ENCODE data around the gene SIGLEC14. TPM values are rescaled to one million over a fixed set of nuclear protein-coding genes. Genes with fewer than 3 reads are reported as not detected.

SIGLEC14 gene
- total RNA-seq, 4 donors from 2014 or later = 0.22 to 6.2 (median 1.7) TPM; not detected in 1

- 92 to 95% methylated on average over 8 of the region's 8 CpGs for WGBS, 2 donors
- intact Hi-C loops (cut with DNase I) = loop anchor here (5.0 kb wide), 1 partner anchor 488 kb away; the partner anchor contains the start of gene CTU1
- DNase-seq = no peak
Observed at GRCh38 chr19:51595190-51596175, 51.1 kb downstream of the SIGLEC14 start.

DNA sequence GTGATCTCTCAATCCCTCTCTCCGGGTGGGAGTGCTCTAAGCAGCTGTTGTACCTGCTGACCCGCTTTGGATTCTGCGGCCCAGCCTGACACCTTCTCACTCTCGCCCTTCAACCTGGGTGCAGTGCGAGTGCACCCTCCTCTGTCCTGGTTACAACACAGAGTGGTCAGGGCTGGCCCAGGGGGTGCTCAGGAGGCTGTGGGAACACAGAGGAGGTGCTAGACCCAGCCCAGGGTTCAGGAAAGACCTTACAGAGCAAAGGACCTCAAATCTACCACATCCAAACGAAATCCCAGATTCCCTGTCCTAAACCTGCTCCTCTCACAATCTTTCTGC, 51.9 kb downstream of the SIGLEC14 start:
- intact Hi-C loops (cut with DNase I) = loop anchor here (5.0 kb wide), 1 partner anchor 487 kb away; the partner anchor contains the start of gene CTU1
- TF ChIP-seq POLR2A (IDR thresholded peaks at IDR 0.05) (peak in 1 of 2 donors; percentile 12), CTCF (IDR thresholded peaks at IDR 0.05) (no peak)
- peak overlapping the region in 1 of 3 donors; percentile 10 for H3K27ac ChIP-seq
- H3K9me3 ChIP-seq = no peaks in the 10 kb centered on the region
- H3K36me3 ChIP-seq = no peaks in the 10 kb centered on the region
- H3K4me3 ChIP-seq (replicated peaks in 1 of 3) = peak overlapping the region; percentile 26 to 65 (median 40)
- peaks cover 8 to 9% of the 10 kb centered on the region in 2 donors for H3K4me1 ChIP-seq
- 5 to 8% methylated on average over 6 of the region's 6 CpGs for WGBS, 2 donors
- DNase-seq = no peak
- no peaks in the 10 kb centered on the region for H3K27me3 ChIP-seq

More at GRCh38 chr19:51595190-51596175, 51.1 kb downstream of the SIGLEC14 start:
- peaks cover 8 to 9% of the 10 kb centered on the region in 2 donors for H3K4me1 ChIP-seq
- H3K27ac ChIP-seq = no peak overlapping the region
- H3K27me3 ChIP-seq = no peaks in the 10 kb centered on the region
- H3K9me3 ChIP-seq = no peaks in the 10 kb centered on the region
- TF ChIP-seq POLR2A (IDR thresholded peaks at IDR 0.05) (no peak), CTCF (IDR thresholded peaks at IDR 0.05) (no peak)
- H3K36me3 ChIP-seq = no peaks in the 10 kb centered on the region
- H3K4me3 ChIP-seq (replicated peaks in 1 of 3) = no peak overlapping the region

DNA sequence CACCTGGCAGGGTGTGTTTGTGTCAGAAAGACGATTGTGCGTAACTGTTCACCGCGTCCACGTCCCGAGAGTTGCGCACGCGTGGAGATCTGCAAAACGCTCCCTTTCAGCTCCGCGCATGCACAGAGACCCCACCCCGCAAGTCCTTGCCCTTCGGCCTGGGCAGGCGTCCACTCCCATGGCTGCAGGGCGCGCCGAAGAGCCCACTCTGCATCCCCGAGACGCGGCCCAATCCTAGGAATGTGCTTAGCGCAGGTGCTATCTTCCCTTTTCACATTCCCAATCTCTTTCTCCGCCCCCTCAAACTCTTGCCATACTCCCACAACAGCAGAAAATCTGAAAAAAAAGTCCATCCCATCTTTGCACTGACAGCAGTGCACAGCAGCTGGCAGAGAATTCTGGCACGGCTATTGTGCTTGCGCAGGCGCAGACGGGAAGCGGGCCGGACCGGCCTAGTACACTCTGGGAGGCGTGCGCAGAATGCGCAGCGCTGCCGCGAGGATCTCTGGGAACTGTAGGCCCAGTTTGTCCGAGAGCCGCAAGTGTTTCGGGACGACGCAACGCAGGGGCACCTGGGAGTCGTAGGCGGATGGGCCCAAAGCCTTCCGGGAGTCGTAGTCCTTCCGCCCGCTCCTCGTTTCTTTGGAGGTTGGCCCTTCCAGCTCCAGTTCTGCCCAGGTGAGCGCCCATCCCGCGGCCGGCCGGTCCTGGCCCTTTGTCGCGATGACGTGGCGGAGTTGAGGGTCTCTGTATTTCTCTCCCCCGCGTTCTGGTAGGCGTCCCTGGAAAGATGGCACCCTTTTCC, 52.5 kb downstream of the SIGLEC14 start:
- peak in 1 of 2 donors; percentile 50 for TF ChIP-seq POLR2A (IDR thresholded peaks at IDR 0.05)
- no peak for TF ChIP-seq CTCF (IDR thresholded peaks at IDR 0.05)
- Histone ChIP-seq H3K27ac (peak overlapping the region in 1 of 3 donors; percentile 10), H3K4me1 (peaks cover 8 to 9% of the 10 kb centered on the region in 2 donors), H3K36me3 (no peaks in the 10 kb centered on the region), H3K27me3 (no peaks in the 10 kb centered on the region), H3K9me3 (no peaks in the 10 kb centered on the region), H3K4me3 (replicated peaks in 1 of 3) (peak overlapping the region; percentile 26 to 65 (median 43))
- intact Hi-C loops (cut with DNase I) = no loop called here
- peak; percentile 98 to 99 for DNase-seq
- 0% methylated on average over 26 to 48 of the region's 61 CpGs for WGBS, 2 donors

- intact Hi-C loops (cut with DNase I) = no loop called here
- 33 to 38% methylated on average over 9 to 10 of the region's 10 CpGs for WGBS, 2 donors
- Histone ChIP-seq H3K4me1 (peaks cover 8 to 9% of the 10 kb centered on the region in 2 donors), H3K36me3 (no peaks in the 10 kb centered on the region), H3K27ac (no peak overlapping the region), H3K27me3 (no peaks in the 10 kb centered on the region), H3K9me3 (no peaks in the 10 kb centered on the region), H3K4me3 (replicated peaks in 1 of 3) (peak overlapping the region in 1 of 3 donors; percentile 65)
- no peak for DNase-seq
- TF ChIP-seq POLR2A (IDR thresholded peaks at IDR 0.05) (no peak), CTCF (IDR thresholded peaks at IDR 0.05) (no peak)
Observed at GRCh38 chr19:51593138-51593890, 53.3 kb downstream of the SIGLEC14 start.

MicroRNAs within 50 kb of the gene (microRNA counts, 767-probe panel; counts per million panel counts)
- microRNA hsa-let-7e-5p = 3,786 to 6,824 counts per million in 2 donors
- 0 to 1,327 counts per million in 2 donors for microRNA hsa-miR-125a-3p
- 3,805 to 6,985 counts per million in 2 donors for microRNA hsa-miR-125a-5p
- 3,675 to 6,762 counts per million in 2 donors for microRNA hsa-miR-99b-5p

Small RNA genes lying within 50 kb of the gene (microRNA-seq; reads per million reads assigned to microRNA genes)
- gene MIR125A (12,328 reads per million, percentile 94 among the genes with 10 or more reads in this experiment), gene MIR99B (5,504 reads per million, percentile 91 among the genes with 10 or more reads in this experiment), gene MIRLET7E (13,843 reads per million, percentile 95 among the genes with 10 or more reads in this experiment)

Small RNA genes lying within 50 kb of the gene (small RNA-seq; reads per million reads assigned to genes)
- not detected for gene AC018755.2
- gene MIR125A = not detected
- 0.85 reads per million for gene MIR99B
- not detected for gene MIRLET7E

Other genes starting within 250 kb of the SIGLEC14 start
- gene SIGLEC10, start 229.2 kb downstream of the SIGLEC14 start, total RNA-seq = 1 to 10 TPM; 1.3 to 5.3 (median 2.9) TPM
- gene SIGLEC8, start 188.4 kb downstream of the SIGLEC14 start, total RNA-seq = under 1 TPM in 2 of 4 donors, not detected in 2; 0.45 to 0.49 TPM
- not detected for gene CEACAM18, start 168.3 kb downstream of the SIGLEC14 start, total RNA-seq
- gene SIGLEC12, start 145.0 kb downstream of the SIGLEC14 start, total RNA-seq = under 1 TPM in 1 of 4 donors, not detected in 3; 0.11 TPM
- not detected for gene SIGLEC6, start 115.2 kb downstream of the SIGLEC14 start, total RNA-seq
- gene ZNF175, start 75.5 kb downstream of the SIGLEC14 start, total RNA-seq = 10 to 100 TPM in 1 of 4 donors, 1 to 10 TPM in 3; 9.0 to 12.9 (median 9.4) TPM
- gene SIGLEC5, start 16.4 kb downstream of the SIGLEC14 start, total RNA-seq = under 1 TPM in 3 of 4 donors, not detected in 1; 0.27 to 0.92 (median 0.44) TPM
- 10 to 100 TPM; 11.9 to 26.2 (median 20.4) TPM for gene SPACA6, start 46.5 kb upstream of the SIGLEC14 start, total RNA-seq
- gene HAS1, start 77.2 kb upstream of the SIGLEC14 start, total RNA-seq = 1 to 10 TPM in 2 of 4 donors, not detected in 2; 1.1 to 1.5 TPM
- gene FPR1, start 105.1 kb upstream of the SIGLEC14 start, total RNA-seq = 1 to 10 TPM; 1.7 to 5.8 (median 3.3) TPM
- under 1 TPM in 3 of 4 donors, not detected in 1; 0.11 to 0.94 (median 0.39) TPM for gene FPR2, start 114.4 kb upstream of the SIGLEC14 start, total RNA-seq
- 1 to 10 TPM; 1.6 to 9.7 (median 2.7) TPM for gene FPR3, start 148.3 kb upstream of the SIGLEC14 start, total RNA-seq
- gene ZNF577, start 241.1 kb upstream of the SIGLEC14 start, total RNA-seq = 10 to 100 TPM; 20.8 to 34.9 (median 22.2) TPM